ENCODE measurements around the gene RACK1. TPM values are rescaled to one million over a fixed set of nuclear protein-coding genes. Genes with fewer than 3 reads are reported as not detected.

RACK1 gene
- total and polyA plus RNA-seq, 2 donors (not counting 3 experiments of a cell fraction or from before 2014, with no cell fraction given), result 1,910 to 5,629 TPM

DNA sequence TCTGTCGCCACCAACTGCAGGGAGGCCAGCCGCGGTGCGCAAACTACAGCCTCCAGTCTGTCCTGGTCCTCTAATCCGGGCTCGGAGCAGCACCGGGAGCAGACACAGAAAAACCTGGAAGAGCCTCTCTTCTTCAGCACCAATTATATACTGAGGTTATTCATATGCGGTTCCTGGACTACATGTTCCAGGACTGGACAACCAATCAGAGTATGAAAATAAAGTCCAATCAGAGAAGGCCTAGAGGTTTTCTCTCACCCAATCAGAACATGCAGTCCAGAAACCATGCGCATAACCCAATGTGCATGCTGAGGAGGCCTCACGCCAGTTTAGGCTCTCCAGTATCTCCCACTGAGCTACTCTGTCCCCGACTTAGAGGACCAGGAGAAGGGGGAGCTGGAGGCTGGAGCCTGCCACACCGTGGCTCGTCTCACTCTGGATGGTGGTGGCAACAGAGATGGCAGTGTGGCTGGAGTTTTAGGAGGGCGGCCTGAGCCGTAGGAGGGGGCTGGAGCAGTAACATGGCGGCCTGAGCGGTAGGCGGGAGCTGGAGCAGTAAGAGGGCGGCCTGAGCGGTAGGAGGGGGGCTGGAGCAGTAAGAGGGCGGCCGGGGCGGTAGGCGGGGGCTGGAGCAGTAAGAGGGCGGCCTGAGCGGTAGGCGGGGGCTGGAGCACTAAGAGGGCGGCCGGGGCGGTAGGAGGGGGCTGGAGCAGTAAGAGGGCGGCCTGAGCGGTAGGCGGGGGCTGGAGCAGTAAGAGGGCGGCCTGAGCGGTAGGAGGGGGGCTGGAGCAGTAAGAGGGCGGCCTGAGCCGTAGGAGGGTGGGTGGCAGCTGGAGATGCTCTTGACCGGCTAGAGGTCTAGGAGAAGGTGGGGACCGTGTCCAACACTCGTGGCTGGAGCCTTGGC is 37.6 kb upstream of the RACK1 start:
- Histone ChIP-seq H3K36me3 (ENCODE audit: control insufficient read depth in 2 of 2, extremely low read depth in 1 of 2, insufficient read depth in 2 of 2, low read length in 2 of 2) (no peaks in the 10 kb centered on the region), H3K9ac (replicated peaks; ENCODE audit: extremely low read depth, insufficient read depth, low read length) (no peak overlapping the region), H3K27ac (ENCODE audit: insufficient read depth, low read depth, low read length) (no peak overlapping the region), H3K79me2 (ENCODE audit: control insufficient read depth, insufficient read depth, low read length) (no peaks in the 10 kb centered on the region), H3K4me1 (ENCODE audit: control insufficient read depth, extremely low read depth, insufficient read depth, low read length) (no peaks in the 10 kb centered on the region), H4K20me1 (replicated peaks; ENCODE audit: control insufficient read depth, extremely low read depth, insufficient read depth, low read length) (no peaks in the 10 kb centered on the region), H3K4me3 (replicated peaks in 1 of 3; ENCODE audit: insufficient read depth in 1 of 3, low read depth in 1 of 3, low read length in 3 of 3) (no peak overlapping the region), H2AFZ (ENCODE audit: low read depth, low read length) (no peak overlapping the region), H3K4me2 (ENCODE audit: insufficient read depth, low read length) (no peak overlapping the region), H3K27me3 (ENCODE audit: control insufficient read depth in 2 of 2, insufficient read depth in 2 of 2, low read length in 2 of 2) (peaks cover 0 to 1% of the 10 kb centered on the region in 2 experiments), H3K9me3 (replicated peaks; ENCODE audit: control insufficient read depth, insufficient read depth, low read length) (no peaks in the 10 kb centered on the region), H3K9me1 (replicated peaks; ENCODE audit: control insufficient read depth, extremely low read depth, insufficient read depth, low read length) (no peaks in the 10 kb centered on the region)
- CTCF ChIA-PET, result no interaction called here
- intact Hi-C loops (cut with micrococcal nuclease) (no loop called here), dilution Hi-C loops (cut with MboI; ENCODE audit: extremely low pct_ligation_motif_present, low sequenced_read_pairs) (no loop called here)
- FAIRE-seq, result no peak
- no TSS peak for BruUV-seq (replicated peaks)
- DNase-seq (ENCODE audit: low read depth, low spot score), result no peak
- POLR2A ChIA-PET, result no interaction called here
- TF ChIP-seq, protein P1, sequence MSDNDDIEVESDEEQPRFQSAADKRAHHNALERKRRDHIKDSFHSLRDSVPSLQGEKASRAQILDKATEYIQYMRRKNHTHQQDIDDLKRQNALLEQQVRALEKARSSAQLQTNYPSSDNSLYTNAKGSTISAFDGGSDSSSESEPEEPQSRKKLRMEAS (IDR thresholded peaks at IDR 0.05; ENCODE audit: insufficient read depth, insufficient read length), result no peak
- TF ChIP-seq JUN (IDR thresholded peaks at IDR 0.05; ENCODE audit: borderline replicate concordance, insufficient read depth, insufficient read length, low read depth) (no peak), MYC (IDR thresholded peaks at IDR 0.05; ENCODE audit: low read depth, low read length) (no peak), GATA2 (IDR thresholded peaks at IDR 0.05; ENCODE audit: insufficient read depth, insufficient read length, low read depth, low read length) (no peak), FOS (IDR thresholded peaks at IDR 0.05; ENCODE audit: borderline replicate concordance, insufficient read depth, low read length) (no peak), POLR2AphosphoS5 (IDR thresholded peaks at IDR 0.05; ENCODE audit: insufficient read depth, low read depth, low read length) (no peak), POLR2A (IDR thresholded peaks at IDR 0.05; ENCODE audit: low read depth, low read length) (no peak), EZH2 (IDR thresholded peaks at IDR 0.05; ENCODE audit: borderline replicate concordance, low read depth, low read length, severe bottlenecking) (no peak)
- TF ChIP-seq, protein P2, sequence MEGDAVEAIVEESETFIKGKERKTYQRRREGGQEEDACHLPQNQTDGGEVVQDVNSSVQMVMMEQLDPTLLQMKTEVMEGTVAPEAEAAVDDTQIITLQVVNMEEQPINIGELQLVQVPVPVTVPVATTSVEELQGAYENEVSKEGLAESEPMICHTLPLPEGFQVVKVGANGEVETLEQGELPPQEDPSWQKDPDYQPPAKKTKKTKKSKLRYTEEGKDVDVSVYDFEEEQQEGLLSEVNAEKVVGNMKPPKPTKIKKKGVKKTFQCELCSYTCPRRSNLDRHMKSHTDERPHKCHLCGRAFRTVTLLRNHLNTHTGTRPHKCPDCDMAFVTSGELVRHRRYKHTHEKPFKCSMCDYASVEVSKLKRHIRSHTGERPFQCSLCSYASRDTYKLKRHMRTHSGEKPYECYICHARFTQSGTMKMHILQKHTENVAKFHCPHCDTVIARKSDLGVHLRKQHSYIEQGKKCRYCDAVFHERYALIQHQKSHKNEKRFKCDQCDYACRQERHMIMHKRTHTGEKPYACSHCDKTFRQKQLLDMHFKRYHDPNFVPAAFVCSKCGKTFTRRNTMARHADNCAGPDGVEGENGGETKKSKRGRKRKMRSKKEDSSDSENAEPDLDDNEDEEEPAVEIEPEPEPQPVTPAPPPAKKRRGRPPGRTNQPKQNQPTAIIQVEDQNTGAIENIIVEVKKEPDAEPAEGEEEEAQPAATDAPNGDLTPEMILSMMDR (IDR thresholded peaks at IDR 0.05; ENCODE audit: extremely low read depth in 1 of 2, insufficient read depth in 1 of 2, low read depth in 1 of 2, low read length in 2 of 2), result no peak

Measured in endothelial cell of umbilical vein (primary cell).